ENCODE results near the gene TRIM47.

DNA sequence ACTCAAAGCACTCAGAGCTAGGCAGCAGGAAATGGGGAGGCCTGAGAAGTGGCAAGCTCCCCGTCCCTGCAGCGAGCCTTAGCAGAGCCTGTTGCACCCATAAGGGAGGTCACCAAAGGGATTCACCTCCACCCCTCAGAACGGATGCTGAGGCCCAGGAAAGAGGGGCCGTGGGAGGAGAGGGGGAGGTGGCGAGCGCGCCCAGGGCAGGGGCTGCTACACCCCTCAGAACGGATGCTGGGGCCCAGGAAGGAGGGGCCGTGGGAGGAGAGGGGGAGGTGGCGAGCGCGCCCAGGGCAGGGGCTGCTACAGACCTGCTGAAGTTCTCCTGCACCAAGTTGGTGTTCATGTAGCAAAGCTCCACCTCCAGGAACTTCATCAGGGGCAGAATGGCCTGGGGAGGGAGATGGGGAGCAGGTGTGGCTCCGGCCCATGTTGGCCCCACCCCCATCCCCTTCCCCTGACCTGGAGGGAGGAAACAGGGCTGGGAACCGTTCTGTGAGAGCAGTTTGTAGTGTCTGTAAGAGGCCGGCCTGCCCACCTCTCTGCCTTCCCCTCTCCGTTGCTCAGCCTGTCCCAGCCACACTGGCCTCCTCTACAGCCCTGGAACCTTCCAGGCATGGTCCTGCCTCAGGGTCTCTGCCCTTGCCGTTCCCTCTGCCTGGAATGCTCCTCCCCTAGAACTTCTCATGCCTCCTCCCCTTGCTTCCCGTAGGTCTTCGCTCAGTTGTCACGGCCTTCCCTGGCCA lies 45.6 kb downstream of the TRIM47 start:
- TF ChIP-seq, protein P1, sequence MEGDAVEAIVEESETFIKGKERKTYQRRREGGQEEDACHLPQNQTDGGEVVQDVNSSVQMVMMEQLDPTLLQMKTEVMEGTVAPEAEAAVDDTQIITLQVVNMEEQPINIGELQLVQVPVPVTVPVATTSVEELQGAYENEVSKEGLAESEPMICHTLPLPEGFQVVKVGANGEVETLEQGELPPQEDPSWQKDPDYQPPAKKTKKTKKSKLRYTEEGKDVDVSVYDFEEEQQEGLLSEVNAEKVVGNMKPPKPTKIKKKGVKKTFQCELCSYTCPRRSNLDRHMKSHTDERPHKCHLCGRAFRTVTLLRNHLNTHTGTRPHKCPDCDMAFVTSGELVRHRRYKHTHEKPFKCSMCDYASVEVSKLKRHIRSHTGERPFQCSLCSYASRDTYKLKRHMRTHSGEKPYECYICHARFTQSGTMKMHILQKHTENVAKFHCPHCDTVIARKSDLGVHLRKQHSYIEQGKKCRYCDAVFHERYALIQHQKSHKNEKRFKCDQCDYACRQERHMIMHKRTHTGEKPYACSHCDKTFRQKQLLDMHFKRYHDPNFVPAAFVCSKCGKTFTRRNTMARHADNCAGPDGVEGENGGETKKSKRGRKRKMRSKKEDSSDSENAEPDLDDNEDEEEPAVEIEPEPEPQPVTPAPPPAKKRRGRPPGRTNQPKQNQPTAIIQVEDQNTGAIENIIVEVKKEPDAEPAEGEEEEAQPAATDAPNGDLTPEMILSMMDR (conservative IDR thresholded peaks at IDR 0.05): no peak
- no peak for TF ChIP-seq EZH2 (IDR thresholded peaks at IDR 0.05; ENCODE audit: low read depth)
